GM21528 (cell line): ENCODE results near the gene CAMK1D.

ENCODE experiments used
- ATAC-seq: cut with Tn5 transposase; IDR thresholded peaks from one replicate; pipeline ENCODE4 v1.9.1; 2021; ENCODE audit warnings: mild to moderate bottlenecking, moderate library complexity; ENCODE audit not compliant: unreplicated experiment, low FRiP score

CAMK1D gene

GRCh38 chr10:12771981-12772760, 422.8 kb downstream of the CAMK1D start:
- no peak for ATAC-seq

GRCh38 chr10:12772797-12773587, 423.6 kb downstream of the CAMK1D start:
- ATAC-seq = no peak

- no peak for ATAC-seq
Observed at GRCh38 chr10:12774204-12774894, 425.0 kb downstream of the CAMK1D start.

- no peak for ATAC-seq
Observed at GRCh38 chr10:12777840-12778585, 428.7 kb downstream of the CAMK1D start.

- ATAC-seq = no peak
Observed at GRCh38 chr10:12780634-12781601, 431.6 kb downstream of the CAMK1D start.

- no peak for ATAC-seq
Observed at GRCh38 chr10:12781976-12782375, 432.6 kb downstream of the CAMK1D start.

GRCh38 chr10:12782537-12782936, 433.2 kb downstream of the CAMK1D start:
- ATAC-seq = no peak

GRCh38 chr10:12783293-12783692, 433.9 kb downstream of the CAMK1D start:
- no peak for ATAC-seq

GRCh38 chr10:12784646-12785045, 435.3 kb downstream of the CAMK1D start:
- no peak for ATAC-seq

- ATAC-seq = no peak
Observed at GRCh38 chr10:12785415-12785831, 436.1 kb downstream of the CAMK1D start.

GRCh38 chr10:12787297-12787696, 437.9 kb downstream of the CAMK1D start:
- ATAC-seq = no peak

GRCh38 chr10:12788277-12788676, 438.9 kb downstream of the CAMK1D start:
- ATAC-seq = no peak

GRCh38 chr10:12790270-12790669, 440.9 kb downstream of the CAMK1D start:
- no peak for ATAC-seq

GRCh38 chr10:12791728-12792127, 442.4 kb downstream of the CAMK1D start:
- no peak for ATAC-seq

- no peak for ATAC-seq
Observed at GRCh38 chr10:12792889-12793556, 443.7 kb downstream of the CAMK1D start.

- no peak for ATAC-seq
Observed at GRCh38 chr10:12795315-12796110, 446.2 kb downstream of the CAMK1D start.

GRCh38 chr10:12796401-12797160, 447.2 kb downstream of the CAMK1D start:
- ATAC-seq = no peak
